K562 (cell line): ENCODE measurements around the gene TMEM131L. TPM values are rescaled to one million over a fixed set of nuclear protein-coding genes. Genes with fewer than 3 reads are reported as not detected.

ENCODE experiments used
- ATAC-seq: fragments of 200-7000 bp; cut with Tn5 transposase; 3 replicates; pipeline ENCODE4 v1.9.1; 2020; ENCODE audit warnings: moderate library complexity
- BruUV-seq: library from RNA; stranded (reverse); fragments of 400-500 nt; replicated peaks from 2 replicates; lab custom pipeline; 2021; lab: Mats Ljungman, UMichigan
- CTCF ChIA-PET: fragments of 300-600 bp; formaldehyde crosslinking; extraction: SDS; loops from one replicate; lab custom pipeline; 2021; ENCODE audit warnings: low intra/inter-chr PET ratio; lab: Yijun Ruan, JAX
- POLR2A ChIA-PET: fragments of 300-600, 350-650 bp; sonication (Branson Sonifier 250); formaldehyde crosslinking; extraction: SDS; loops from one replicate; lab custom pipeline; 2021; ENCODE audit warnings: antibody characterized with exemption, inconsistent platforms; lab: Yijun Ruan, JAX
- DNase-seq, 4 experiments: peaks; one replicate each; pipeline versions ENCODE4 v3.0.0 to v3.0.0-alpha.2; 2011 to 2018; ENCODE audit warnings: low spot score in 3 of 4, mixed read lengths in 3 of 4; ENCODE audit errors: extremely low read depth in 1 of 4
- FAIRE-seq: peaks from 2 replicates; lab custom pipeline; 2011; peaks lifted over from hg19 to GRCh38; lab: Jason Lieb, UNC
- H2AFZ ChIP-seq: 2 replicates; pipeline ENCODE4 v1.6.0; 2011; ENCODE audit warnings: low read depth, low read length, control low read depth, inconsistent platforms
- H3K27ac ChIP-seq: fragments of 200-600 bp; 3 replicates; pipeline ENCODE4 v1.8.0; 2011; ENCODE audit warnings: low read depth, mild to moderate bottlenecking, control low read depth, inconsistent platforms, low read length, moderate library complexity, mixed read lengths; ENCODE audit errors: extremely low read depth
- H3K27me3 ChIP-seq, 2 experiments: fragments of 300-600 bp in 1 of 2; 2 replicates in 1 of 2; 3 replicates in 1 of 2; pipeline versions ENCODE4 v1.6.0 to v1.8.0; 2011; ENCODE audit warnings: inconsistent platforms in 2 of 2, low read length in 2 of 2, mild to moderate bottlenecking in 1 of 2, mixed read lengths in 1 of 2, moderate library complexity in 1 of 2; ENCODE audit not compliant: control insufficient read depth in 2 of 2, insufficient read depth in 2 of 2
- H3K36me3 ChIP-seq: fragments of 300-600 bp; 3 replicates; pipeline ENCODE4 v1.8.0; 2011; ENCODE audit warnings: mild to moderate bottlenecking, low read length, inconsistent platforms; ENCODE audit not compliant: control insufficient read depth, insufficient read depth
- H3K4me1 ChIP-seq, 2 experiments: fragments of 200-600 bp in 1 of 2; replicated peaks in 1 of 2; 2 replicates in 1 of 2; 3 replicates in 1 of 2; pipeline versions ENCODE4 v1.5.1 to v1.8.0; 2011; ENCODE audit warnings: inconsistent platforms in 2 of 2, low read length in 2 of 2, mild to moderate bottlenecking in 1 of 2, mixed read lengths in 1 of 2, moderate library complexity in 1 of 2; ENCODE audit not compliant: control insufficient read depth in 2 of 2, insufficient read depth in 2 of 2
- H3K4me2 ChIP-seq: 2 replicates; pipeline ENCODE4 v1.6.1; 2011; ENCODE audit warnings: low read length, control low read depth, inconsistent platforms, mixed read lengths; ENCODE audit not compliant: insufficient read depth
- H3K4me3 ChIP-seq: fragments of 200-600 bp; sonication (generic), shearing (Covaris generic); 2 replicates; pipeline ENCODE4 v1.5.1; 2016; ENCODE audit warnings: control low read depth, inconsistent platforms
- H3K79me2 ChIP-seq: fragments of 200-600 bp; 3 replicates; pipeline ENCODE4 v1.8.0; 2011; ENCODE audit warnings: low read length, inconsistent platforms; ENCODE audit not compliant: control insufficient read depth, insufficient read depth
- H3K9ac ChIP-seq, 2 experiments: 2 replicates each; pipeline versions ENCODE4 v1.6.0 to v1.6.1; 2011; ENCODE audit warnings: low read depth in 2 of 2, low read length in 2 of 2, control low read depth in 1 of 2, inconsistent platforms in 1 of 2, mild to moderate bottlenecking in 1 of 2, mixed read lengths in 1 of 2; ENCODE audit not compliant: insufficient read depth in 1 of 2
- H3K9me1 ChIP-seq: one replicate; pipeline ENCODE4 v1.6.0; 2011; ENCODE audit warnings: inconsistent platforms, mild to moderate bottlenecking, low read length, moderate library complexity; ENCODE audit not compliant: control insufficient read depth, insufficient read depth
- H3K9me3 ChIP-seq: replicated peaks from 2 replicates; pipeline ENCODE4 v1.5.1; 2011; ENCODE audit warnings: low read depth, low read length, inconsistent platforms; ENCODE audit not compliant: control insufficient read depth, insufficient read depth
- H4K20me1 ChIP-seq: replicated peaks from 2 replicates; pipeline ENCODE4 v1.6.1; 2011; ENCODE audit warnings: low read length, inconsistent platforms, mixed read lengths; ENCODE audit not compliant: control insufficient read depth, insufficient read depth
- C11orf30 ChIP-seq: fragments of 450-650 bp; IDR thresholded peaks from 2 replicates; pipeline ENCODE4 v1.6.1; 2016; ENCODE audit warnings: low read depth, mild to moderate bottlenecking
- CBFA2T2 ChIP-seq: fragments of 450-650 bp; conservative IDR thresholded peaks from 2 replicates; pipeline ENCODE4 v1.6.1; 2017; ENCODE audit warnings: mild to moderate bottlenecking
- DEAF1 ChIP-seq: fragments of 450-650 bp; formaldehyde crosslinking; IDR thresholded peaks from 2 replicates; pipeline ENCODE4 v1.4.0; 2020; ENCODE audit warnings: mild to moderate bottlenecking, moderate library complexity
- GATAD2A ChIP-seq: fragments of 450-650 bp; IDR thresholded peaks from 2 replicates; pipeline ENCODE4 v1.6.1; 2017
- MAFF ChIP-seq: IDR thresholded peaks from 2 replicates; pipeline ENCODE4 v1.6.1; 2012; ENCODE audit warnings: low read length, improper control_type of control experiment
- MAFG ChIP-seq: fragments of 450-650 bp; conservative IDR thresholded peaks from 2 replicates; pipeline ENCODE4 v1.6.1; 2016; ENCODE audit warnings: missing genetic modification characterization, missing compliant biosample characterization
- MAFK ChIP-seq: IDR thresholded peaks from 2 replicates; pipeline ENCODE4 v1.6.1; 2011; ENCODE audit warnings: low read length, improper control_type of control experiment
- RFX7 ChIP-seq: fragments of 250-450 bp; sonication (Bioruptor Pico); IDR thresholded peaks from 2 replicates; pipeline ENCODE4 v1.5.1; 2021; ENCODE audit warnings: mild to moderate bottlenecking
- SIN3B ChIP-seq: fragments of 450-650 bp; IDR thresholded peaks from 2 replicates; pipeline ENCODE4 v1.6.1; 2017; ENCODE audit warnings: low read depth, mild to moderate bottlenecking, moderate library complexity
- SRSF9 ChIP-seq: fragments of 200-400 bp; formaldehyde crosslinking; IDR thresholded peaks from 2 replicates; pipeline ENCODE4 v1.6.1; 2017; ENCODE audit warnings: low read depth, low read length, borderline replicate concordance
- TARDBP ChIP-seq: fragments of 450-650 bp; IDR thresholded peaks from 2 replicates; pipeline ENCODE4 v1.6.1; 2016
- ZBTB11 ChIP-seq, 3 experiments: fragments of 200-800 bp in 1 of 3; fragments of 250-450 bp in 1 of 3; fragments of 450-650 bp in 1 of 3; sonication (Bioruptor Pico) in 1 of 3; sonication (Bioruptor generic) in 1 of 3; formaldehyde crosslinking in 1 of 3; IDR thresholded peaks; 2 replicates each; pipeline versions ENCODE4 v1.6.1 to v1.8.0; 2016 to 2022; ENCODE audit warnings: mild to moderate bottlenecking in 2 of 3, missing genetic modification characterization in 2 of 3, missing compliant biosample characterization in 1 of 3, moderate library complexity in 1 of 3
- ZNF263 ChIP-seq: sonication (generic); formaldehyde crosslinking; IDR thresholded peaks from 2 replicates; pipeline ENCODE4 v1.8.0; 2022; ENCODE audit warnings: mild to moderate bottlenecking, missing genetic modification reagents, borderline replicate concordance
- ZNF316 ChIP-seq: fragments of 450-650 bp; IDR thresholded peaks from 2 replicates; pipeline ENCODE4 v1.6.1; 2016
- WGBS: fragments of 100-300 bp; shearing (Covaris generic); methylation state at CpG from one replicate; pipeline ENCODE4 v1.1.6; 2016; ENCODE audit warnings: low coverage, mixed read lengths; ENCODE audit not compliant: insufficient coverage; ENCODE audit errors: missing lambda C conversion rate; 5-methylcytosine and 5-hydroxymethylcytosine counted together
- in situ Hi-C: fragments of 300-500 bp; cut with MboI; formaldehyde crosslinking; loops from 4 replicates; pipeline ENCODE4 v1.15.0; 2018; ENCODE audit warnings: inconsistent platforms, mixed read lengths
- intact Hi-C: fragments of 100-400 bp; cut with micrococcal nuclease; formaldehyde crosslinking; loops from 2 replicates; pipeline ENCODE4 v1.14.2; 2022
- polyA plus RNA-seq, 8 experiments: library from polyadenylated mRNA; depleted of rRNA in 4 of 8; stranded (reverse) in 5 of 8; unstranded in 3 of 8; fragments of >200 nt; fragmentation: Nextera tagmentation in 2 of 8; fragmentation: Illumina TruSeq in 1 of 8; extraction: Ambion mirVana in 2 of 8; extraction: Trizol in 1 of 8; gene quantifications; 2 replicates each; pipeline versions ENCODE4 v1.2.1 to v1.2.3, GENCODE V29; 2011 to 2014; ENCODE audit warnings: inconsistent platforms in 1 of 8, missing spikeins in 1 of 8
- total RNA-seq, 7 experiments: library from RNA; depleted of rRNA in 6 of 7; stranded (reverse); fragments of >200 nt in 6 of 7; fragmentation: Illumina TruSeq in 2 of 7; extraction: Trizol in 2 of 7; gene quantifications; 2 replicates each; pipeline versions ENCODE4 v1.2.1 to v1.2.3, GENCODE V29; 2011 to 2021; ENCODE audit warnings: low replicate concordance in 1 of 7

The TMEM131L gene
- total and polyA plus RNA-seq, 9 of the 15 experiments (the other 6 are each of a cell fraction or from before 2014, with no cell fraction given): 1.2 to 20.8 (median 12.9) TPM

GRCh38 chr4:153449338-153449737 is 16.8 kb upstream of the TMEM131L start:
- Histone ChIP-seq H3K4me2 (no peak overlapping the region), H4K20me1 (no peaks in the 10 kb centered on the region), H3K79me2 (no peaks in the 10 kb centered on the region), H3K27me3 (no peaks in the 10 kb centered on the region), H3K9me3 (no peaks in the 10 kb centered on the region), H2AFZ (no peak overlapping the region), H3K9ac (no peak overlapping the region), H3K4me3 (no peak overlapping the region), H3K27ac (no peak overlapping the region), H3K9me1 (no peaks in the 10 kb centered on the region), H3K36me3 (no peaks in the 10 kb centered on the region), H3K4me1 (peaks cover 0 to 4% of the 10 kb centered on the region in 2 experiments; a peak in 2 of 5 replicates)
- no peak for FAIRE-seq
- ATAC-seq: no peak
- in situ Hi-C loops: no loop called here
- DNase-seq: no peak
- intact Hi-C loops: no loop called here
- CTCF ChIA-PET: no interaction called here
- no TSS peak for BruUV-seq
- 67% methylated on average over 1 of the region's 1 CpG for WGBS
- POLR2A ChIA-PET: no interaction called here
- TF ChIP-seq MAFG (tag) (peak; percentile 76), SRSF9 (no peak), TARDBP (no peak), MAFK (peak; percentile 83), ZNF316 (peak; percentile 95), MAFF (peak; percentile 87), C11orf30 (peak; percentile 85)

- no peak overlapping the region for H3K4me3 ChIP-seq
- H3K79me2 ChIP-seq: no peaks in the 10 kb centered on the region
- in situ Hi-C loops (no loop called here), intact Hi-C loops (no loop called here)
- ChIA-PET CTCF (no interaction called here), POLR2A (no interaction called here)
- no peak overlapping the region for H2AFZ ChIP-seq
- DNase-seq (no peak), FAIRE-seq (peak; percentile 26), ATAC-seq (no peak)
- H3K9me3 ChIP-seq: no peaks in the 10 kb centered on the region
- no peaks in the 10 kb centered on the region for H3K27me3 ChIP-seq
- no peak overlapping the region for H3K9ac ChIP-seq
- BruUV-seq: no TSS peak
- peaks cover 0 to 4% of the 10 kb centered on the region in 2 experiments; a peak in 2 of 5 replicates for H3K4me1 ChIP-seq
- H4K20me1 ChIP-seq: no peaks in the 10 kb centered on the region
- no peak overlapping the region for H3K4me2 ChIP-seq
- 28% methylated on average over 5 of the region's 5 CpGs for WGBS
- no peaks in the 10 kb centered on the region for H3K36me3 ChIP-seq
- H3K9me1 ChIP-seq: no peaks in the 10 kb centered on the region
- H3K27ac ChIP-seq: no peak overlapping the region
- no peak for TF ChIP-seq SIN3B
- TF ChIP-seq CBFA2T2: no peak
- TF ChIP-seq RFX7 (CRISPR knock-in tag): no peak
- TF ChIP-seq GATAD2A: no peak
- TF ChIP-seq ZBTB11 (CRISPR knock-in tag; IDR thresholded peaks at IDR 0.05): no peak
- TF ChIP-seq ZNF263 (CRISPR knock-in tag): no peak
- TF ChIP-seq DEAF1 (CRISPR knock-in tag): no peak
Measured at GRCh38 chr4:153450544-153450917, 15.6 kb upstream of the TMEM131L start.
